Spinal cord (tissue), 10 donors: ENCODE measurements around the gene TRIM43. TPM values are rescaled to one million over a fixed set of nuclear protein-coding genes. Genes with fewer than 3 reads are reported as not detected.
"Not testable (repeated sequence)": the region's sequence is repeated elsewhere in the genome, so short reads cannot be mapped to it uniquely, and the experiment has no call there.

Experiments
- DNase-seq, 6 donors: peaks; one replicate each; pipeline versions ENCODE4 v3.0.0 to v3.0.0-alpha.2; 2013 to 2015; ENCODE audit warnings: low spot score in 6 of 6, low read depth in 4 of 6
- H3K27ac ChIP-seq: one replicate; pipeline ENCODE4 v1.5.1; 2013; ENCODE audit warnings: low read depth, low read length, control low read depth
- H3K27me3 ChIP-seq: one replicate; pipeline ENCODE4 v1.6.1; 2013; ENCODE audit warnings: low read length; ENCODE audit not compliant: control insufficient read depth, insufficient read depth
- H3K36me3 ChIP-seq: one replicate; pipeline ENCODE4 v1.6.1; 2013; ENCODE audit warnings: low read length; ENCODE audit not compliant: control insufficient read depth, insufficient read depth
- H3K4me1 ChIP-seq: one replicate; pipeline ENCODE4 v1.6.1; 2013; ENCODE audit warnings: low read length; ENCODE audit not compliant: control insufficient read depth, insufficient read depth
- H3K4me3 ChIP-seq: one replicate; pipeline ENCODE4 v1.5.1; 2013; ENCODE audit warnings: low read depth, low read length, control low read depth
- H3K9me3 ChIP-seq: one replicate; pipeline ENCODE4 v1.6.1; 2013; ENCODE audit warnings: low read length; ENCODE audit not compliant: control insufficient read depth, insufficient read depth
- WGBS: methylation state at CpG from one replicate; pipeline ENCODE4 v1.1.5; 2013; ENCODE audit warnings: missing lambda C conversion rate; ENCODE audit not compliant: insufficient coverage; 5-methylcytosine and 5-hydroxymethylcytosine counted together
- polyA plus RNA-seq, 2 donors: library from polyadenylated mRNA; unstranded; fragments of 120-200 nt; gene quantifications; one replicate each; pipeline ENCODE4 v1.2.1, GENCODE V29; 2013; ENCODE audit not compliant: insufficient read length in 2 of 2
- total RNA-seq, 2 donors: library from RNA; depleted of rRNA in 1 of 2; stranded (reverse); fragments of 120-200 nt in 1 of 2; fragments of >200 nt in 1 of 2; gene quantifications; one replicate each; pipeline versions ENCODE4 v1.2.3 to v1.2.4, GENCODE V29; 2013 to 2014
- donor health status: healthy.

The TRIM43 gene
- total and polyA plus RNA-seq, 4 donors, result 0.59 TPM; not detected in 3

DNA sequence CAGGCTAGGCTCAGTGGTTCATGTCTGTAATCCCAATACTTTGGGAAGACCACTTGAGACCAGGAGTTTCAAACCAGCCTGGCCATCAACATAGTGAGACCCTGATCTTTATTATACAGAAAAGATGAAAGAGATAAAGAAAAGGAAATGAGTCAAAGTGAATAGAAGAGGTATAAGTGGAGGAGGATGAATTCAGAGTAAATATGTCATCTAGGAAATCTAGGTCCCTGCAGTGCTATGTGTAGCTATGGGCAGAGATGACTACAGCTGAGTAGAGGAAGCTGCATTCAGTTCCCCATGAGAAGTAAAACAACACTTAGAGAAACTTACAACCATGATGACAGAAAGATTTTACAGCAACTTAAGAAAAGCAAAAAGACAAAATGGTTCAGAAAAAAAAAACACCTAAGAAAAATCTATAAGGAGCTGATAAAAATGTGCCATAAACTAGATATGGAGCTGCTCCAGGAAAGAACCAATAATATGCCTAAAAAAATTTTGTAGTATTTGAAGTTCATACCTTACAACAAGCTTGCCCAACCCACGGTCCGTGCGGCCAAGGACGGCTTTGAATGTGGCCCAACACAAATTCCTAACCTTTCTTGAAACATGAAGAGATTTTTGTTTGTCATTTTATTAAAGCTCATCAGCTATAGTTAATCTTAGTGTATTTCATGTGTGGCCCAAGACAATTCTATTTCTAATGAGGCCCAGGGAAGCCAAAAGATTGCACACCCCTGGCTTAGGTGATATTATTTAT lies 1.8 kb upstream of the TRIM43 start:
- H3K4me3 ChIP-seq, H3K36me3 ChIP-seq, H3K27me3 ChIP-seq, DNase-seq, H3K4me1 ChIP-seq, H3K27ac ChIP-seq, H3K9me3 ChIP-seq: not testable (repeated sequence)
- WGBS, result no CpG with 5 or more reads among the region's 4 CpGs

GRCh38 chr2:95592973-95593372 lies 1.2 kb downstream of the TRIM43 start:
- no CpG with 5 or more reads among the region's 13 CpGs for WGBS
- H3K4me1 ChIP-seq, H3K27me3 ChIP-seq: not testable (repeated sequence)

GRCh38 chr2:95595012-95595411 lies 3.2 kb downstream of the TRIM43 start:
- H3K27me3 ChIP-seq, H3K9me3 ChIP-seq: not testable (repeated sequence)
- no CpG with 5 or more reads among the region's 2 CpGs for WGBS

More at GRCh38 chr2:95592973-95593372, 1.2 kb downstream of the TRIM43 start:
- H3K9me3 ChIP-seq, DNase-seq, H3K36me3 ChIP-seq, H3K4me3 ChIP-seq, H3K27ac ChIP-seq: not testable (repeated sequence)

GRCh38 chr2:95601301-95601700 lies 9.5 kb downstream of the TRIM43 start:
- not testable (repeated sequence) for H3K27ac ChIP-seq, H3K4me3 ChIP-seq, DNase-seq, H3K9me3 ChIP-seq, H3K36me3 ChIP-seq, H3K27me3 ChIP-seq, H3K4me1 ChIP-seq
- WGBS, result no CpG with 5 or more reads among the region's 4 CpGs

More at GRCh38 chr2:95595012-95595411, 3.2 kb downstream of the TRIM43 start:
- not testable (repeated sequence) for H3K36me3 ChIP-seq, H3K4me1 ChIP-seq, H3K4me3 ChIP-seq, DNase-seq, H3K27ac ChIP-seq

DNA sequence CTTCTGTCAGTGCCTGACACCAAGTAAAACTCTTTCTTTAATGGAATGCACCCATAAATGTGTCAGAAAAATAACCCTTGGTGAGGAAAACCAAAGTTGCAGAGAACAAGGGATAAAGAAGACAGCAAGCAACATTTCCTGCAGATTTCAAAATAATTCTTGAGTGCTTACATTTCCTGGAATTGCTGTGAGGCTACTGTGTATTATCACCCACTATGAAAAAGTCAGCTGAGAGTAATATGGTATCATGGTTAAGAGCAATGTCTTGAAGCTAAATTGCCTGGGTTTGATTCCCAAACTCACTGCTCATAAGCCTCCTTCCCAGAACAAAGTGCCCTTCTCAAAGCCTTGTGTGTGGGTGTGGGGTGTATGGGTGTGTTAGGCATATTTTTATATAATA lies 10.3 kb downstream of the TRIM43 start:
- H3K4me3 ChIP-seq, H3K36me3 ChIP-seq, H3K27me3 ChIP-seq, H3K9me3 ChIP-seq, H3K4me1 ChIP-seq, H3K27ac ChIP-seq, DNase-seq: not testable (repeated sequence)

- H3K9me3 ChIP-seq, H3K4me1 ChIP-seq, H3K4me3 ChIP-seq, DNase-seq, H3K27me3 ChIP-seq, H3K36me3 ChIP-seq, H3K27ac ChIP-seq: not testable (repeated sequence)
- WGBS, result no CpG with 5 or more reads among the region's 3 CpGs
Measured at GRCh38 chr2:95608356-95608755, 16.6 kb downstream of the TRIM43 start.

GRCh38 chr2:95609764-95610163 lies 18.0 kb downstream of the TRIM43 start:
- not testable (repeated sequence) for H3K4me1 ChIP-seq, H3K27me3 ChIP-seq, H3K27ac ChIP-seq, DNase-seq, H3K36me3 ChIP-seq, H3K9me3 ChIP-seq, H3K4me3 ChIP-seq
- WGBS, result no CpG with 5 or more reads among the region's 2 CpGs

DNA sequence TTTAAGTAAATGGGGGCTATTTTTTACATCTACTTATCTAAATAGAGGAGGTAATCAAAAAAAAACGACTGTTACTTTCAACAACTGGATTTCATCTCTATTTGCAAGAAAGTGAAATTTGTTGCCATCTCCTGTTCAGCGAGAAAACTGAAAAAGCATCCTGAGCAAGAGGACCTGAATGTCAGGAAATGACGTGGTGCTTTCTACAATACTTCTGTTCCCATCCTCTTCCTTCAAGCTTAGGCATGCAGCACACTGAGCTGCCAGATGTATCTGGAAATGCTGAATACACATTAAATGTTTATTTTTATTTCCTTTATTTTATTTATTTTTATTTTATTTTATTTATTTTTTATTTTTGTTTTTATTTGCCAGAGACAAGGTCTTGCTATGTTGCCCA lies 21.2 kb downstream of the TRIM43 start:
- not testable (repeated sequence) for H3K4me1 ChIP-seq, H3K27me3 ChIP-seq, H3K4me3 ChIP-seq, H3K36me3 ChIP-seq, H3K9me3 ChIP-seq, H3K27ac ChIP-seq, DNase-seq
- WGBS, result no CpG with 5 or more reads among the region's 3 CpGs

DNA sequence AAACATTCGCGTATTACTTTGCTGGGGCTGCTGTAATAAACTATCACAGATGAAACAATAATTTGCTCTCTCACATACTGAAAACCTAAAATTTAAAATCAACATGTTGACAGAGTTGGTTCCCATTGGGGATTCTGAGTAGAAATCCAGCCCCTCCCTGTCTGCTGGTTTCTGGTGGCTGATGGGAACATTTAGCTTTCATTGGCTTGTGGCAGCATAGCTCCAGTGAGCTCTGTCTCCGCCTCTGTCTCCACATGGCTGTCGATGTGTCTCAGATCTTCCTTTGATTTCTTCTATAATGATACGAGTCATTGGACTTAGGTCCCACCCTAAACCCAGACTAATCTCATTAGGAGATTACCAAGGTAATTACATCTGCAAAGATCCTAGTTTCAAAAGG lies 30.9 kb downstream of the TRIM43 start:
- H3K4me3 ChIP-seq, H3K36me3 ChIP-seq: not testable (repeated sequence)
- no CpG with 5 or more reads among the region's 5 CpGs for WGBS

DNA sequence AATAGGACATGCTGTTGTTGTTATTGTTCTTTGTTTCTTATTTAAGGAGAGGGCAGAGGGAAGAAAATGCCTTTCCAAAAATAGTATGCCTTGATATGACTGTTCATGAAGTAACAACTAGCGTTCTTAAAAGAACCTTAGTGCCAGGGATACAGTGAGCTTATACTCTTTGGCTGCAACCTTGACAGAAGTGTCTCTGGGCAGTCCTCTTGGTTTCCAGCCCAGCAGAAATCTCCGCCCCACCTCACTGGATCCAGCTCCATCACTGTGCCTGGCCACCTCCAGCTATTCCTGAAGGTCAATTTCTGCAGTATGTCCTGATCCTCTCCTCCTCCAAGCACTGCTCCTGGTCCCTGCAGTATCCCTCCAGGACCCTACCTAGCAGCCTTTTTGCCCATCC lies 39.2 kb downstream of the TRIM43 start:
- H3K9me3 ChIP-seq, H3K4me3 ChIP-seq, H3K36me3 ChIP-seq, H3K27me3 ChIP-seq, H3K4me1 ChIP-seq, H3K27ac ChIP-seq, DNase-seq: not testable (repeated sequence)
- WGBS, result no CpG with 5 or more reads among the region's 2 CpGs

More for the DNA sequence above, 30.9 kb downstream of the TRIM43 start:
- H3K27ac ChIP-seq, H3K9me3 ChIP-seq, H3K27me3 ChIP-seq, H3K4me1 ChIP-seq, DNase-seq: not testable (repeated sequence)
